Measurements from ENCODE around the gene SMTNL2.

Gene SMTNL2

DNA sequence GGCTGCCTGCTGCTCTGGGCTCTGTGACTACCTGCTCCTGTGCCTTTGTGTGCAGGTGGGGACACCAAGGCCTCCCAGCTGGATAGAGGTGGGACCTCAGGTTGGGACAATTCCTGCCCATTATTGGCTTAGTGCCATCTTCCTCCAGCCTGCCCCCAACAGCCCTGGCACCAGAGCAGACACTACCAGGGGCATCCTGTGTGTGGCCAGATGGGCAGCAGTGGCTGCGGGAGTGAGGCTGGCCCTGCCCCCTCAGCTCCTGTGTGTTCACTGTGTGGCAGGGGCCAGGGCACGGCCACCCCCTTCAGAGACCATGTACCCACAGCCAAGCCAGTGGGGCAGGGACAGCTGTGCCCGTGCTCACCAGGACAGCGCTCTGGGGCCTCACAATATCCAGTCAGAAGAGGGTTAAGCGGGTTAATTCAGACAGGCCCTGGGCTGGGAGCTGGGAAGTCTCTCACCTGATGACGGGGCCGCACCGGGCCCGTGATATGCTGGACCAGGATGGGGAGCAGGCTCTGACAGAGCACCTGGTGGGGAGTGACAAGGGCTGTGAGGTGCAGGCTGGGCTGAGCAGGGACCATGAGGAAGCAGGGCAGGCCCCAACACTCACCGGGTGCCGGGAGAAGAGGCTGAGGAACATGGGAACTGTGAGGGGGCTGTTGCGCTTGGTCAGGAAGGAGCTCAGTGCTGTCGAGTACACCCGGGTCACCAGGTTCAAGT is 42.2 kb upstream of the SMTNL2 start:
- TF ChIP-seq, protein P1, sequence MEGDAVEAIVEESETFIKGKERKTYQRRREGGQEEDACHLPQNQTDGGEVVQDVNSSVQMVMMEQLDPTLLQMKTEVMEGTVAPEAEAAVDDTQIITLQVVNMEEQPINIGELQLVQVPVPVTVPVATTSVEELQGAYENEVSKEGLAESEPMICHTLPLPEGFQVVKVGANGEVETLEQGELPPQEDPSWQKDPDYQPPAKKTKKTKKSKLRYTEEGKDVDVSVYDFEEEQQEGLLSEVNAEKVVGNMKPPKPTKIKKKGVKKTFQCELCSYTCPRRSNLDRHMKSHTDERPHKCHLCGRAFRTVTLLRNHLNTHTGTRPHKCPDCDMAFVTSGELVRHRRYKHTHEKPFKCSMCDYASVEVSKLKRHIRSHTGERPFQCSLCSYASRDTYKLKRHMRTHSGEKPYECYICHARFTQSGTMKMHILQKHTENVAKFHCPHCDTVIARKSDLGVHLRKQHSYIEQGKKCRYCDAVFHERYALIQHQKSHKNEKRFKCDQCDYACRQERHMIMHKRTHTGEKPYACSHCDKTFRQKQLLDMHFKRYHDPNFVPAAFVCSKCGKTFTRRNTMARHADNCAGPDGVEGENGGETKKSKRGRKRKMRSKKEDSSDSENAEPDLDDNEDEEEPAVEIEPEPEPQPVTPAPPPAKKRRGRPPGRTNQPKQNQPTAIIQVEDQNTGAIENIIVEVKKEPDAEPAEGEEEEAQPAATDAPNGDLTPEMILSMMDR (IDR thresholded peaks at IDR 0.05; ENCODE audit: insufficient read depth, missing control alignments): no peak
- FAIRE-seq (no peak), DNase-seq (ENCODE audit: insufficient read length, low spot score) (no peak)

DNA sequence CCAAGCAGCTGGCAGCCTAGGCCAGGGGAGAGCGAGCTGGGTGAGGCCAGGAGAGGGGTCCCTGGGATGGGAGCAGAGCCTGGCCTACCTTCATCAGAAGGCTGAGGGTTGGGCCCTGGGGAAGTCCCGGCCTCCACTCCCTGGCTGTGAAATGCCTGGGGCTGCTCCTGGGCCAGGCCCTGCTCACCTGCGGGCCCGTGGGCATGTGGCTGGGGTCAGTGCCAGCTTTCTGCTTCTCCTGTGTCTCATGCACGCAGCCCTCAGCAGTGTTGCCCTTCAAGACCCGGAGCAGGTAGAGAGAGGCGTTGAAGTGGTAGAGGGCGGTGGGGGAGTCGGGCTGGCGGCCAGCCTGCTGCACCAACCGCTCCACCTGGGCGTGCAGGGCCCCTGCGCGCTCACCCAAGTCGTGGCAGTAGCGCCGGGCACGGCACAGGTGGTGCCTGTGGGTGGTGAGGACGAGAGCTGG is 41.6 kb upstream of the SMTNL2 start:
- FAIRE-seq (no peak), DNase-seq (ENCODE audit: insufficient read length, low spot score) (no peak)
- TF ChIP-seq, protein P1 (IDR thresholded peaks at IDR 0.05; ENCODE audit: insufficient read depth, missing control alignments): no peak

DNA sequence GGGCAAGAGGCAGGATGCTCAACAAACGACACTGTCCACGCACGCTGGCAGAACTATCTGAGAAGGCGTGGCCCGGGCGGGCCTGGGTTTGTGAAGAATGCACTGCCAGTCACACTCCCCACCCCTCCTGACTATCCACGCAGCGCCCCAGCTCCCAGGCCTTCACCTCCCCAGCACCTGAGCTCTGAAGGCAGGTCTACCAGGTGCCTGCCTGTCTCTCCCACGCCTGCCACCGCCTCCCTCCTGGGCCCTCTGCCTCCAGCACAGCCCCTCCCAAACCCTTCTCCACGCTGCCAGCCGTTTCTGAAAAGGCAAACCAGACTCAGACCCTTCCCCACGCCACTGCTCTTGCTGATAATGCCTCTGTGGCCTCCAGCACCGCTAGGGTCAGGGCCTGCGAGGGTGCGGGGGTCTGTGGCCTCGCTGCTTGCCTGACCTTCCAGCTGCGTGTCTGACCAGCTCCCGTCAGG is 40.7 kb upstream of the SMTNL2 start:
- TF ChIP-seq, protein P1 (IDR thresholded peaks at IDR 0.05; ENCODE audit: insufficient read depth, missing control alignments): no peak
- no peak for FAIRE-seq
- DNase-seq (ENCODE audit: insufficient read length, low spot score): no peak

DNA sequence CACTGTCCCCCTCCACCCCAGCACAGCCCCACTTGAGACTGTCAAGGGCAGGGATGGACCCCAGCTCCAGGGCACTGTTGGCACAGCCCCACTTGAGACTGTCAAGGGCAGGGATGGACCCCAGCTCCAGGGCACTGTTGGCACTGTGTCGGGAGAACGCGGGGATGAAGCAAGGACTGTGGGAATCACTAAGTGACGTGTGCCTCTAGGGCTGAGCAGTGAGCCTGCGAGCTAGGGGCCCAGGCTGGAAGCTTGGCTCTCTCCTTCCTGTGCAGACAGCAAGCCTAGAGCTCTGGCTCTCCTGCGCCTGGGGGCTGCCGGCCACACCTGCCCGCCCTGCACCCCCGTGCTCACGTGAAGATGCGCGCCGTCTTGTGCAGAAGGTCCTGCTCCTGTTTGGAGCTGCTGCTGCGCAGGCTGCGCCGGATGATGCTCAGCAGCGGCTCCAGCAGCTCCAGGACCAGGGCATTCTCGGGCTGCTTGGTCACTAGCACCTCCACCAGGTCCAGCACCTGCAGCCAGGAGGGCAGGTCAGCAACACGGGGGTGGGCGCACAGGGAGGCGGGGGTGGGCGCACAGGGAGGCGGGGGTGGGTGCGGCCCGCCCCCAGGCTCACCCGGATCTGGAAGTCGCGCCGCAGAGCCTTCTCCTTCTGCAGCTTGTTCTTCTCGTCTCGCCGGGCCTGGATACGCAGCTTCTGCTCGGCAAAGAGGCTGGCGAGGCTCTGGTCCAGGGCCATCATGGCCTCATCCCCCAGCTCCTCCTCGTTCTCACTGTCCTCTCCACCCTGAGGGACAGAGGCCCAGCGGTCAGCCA is 40.0 kb upstream of the SMTNL2 start:
- DNase-seq (ENCODE audit: insufficient read length, low spot score) (no peak), FAIRE-seq (no peak)
- TF ChIP-seq, protein P1 (IDR thresholded peaks at IDR 0.05; ENCODE audit: insufficient read depth, missing control alignments): no peak

DNA sequence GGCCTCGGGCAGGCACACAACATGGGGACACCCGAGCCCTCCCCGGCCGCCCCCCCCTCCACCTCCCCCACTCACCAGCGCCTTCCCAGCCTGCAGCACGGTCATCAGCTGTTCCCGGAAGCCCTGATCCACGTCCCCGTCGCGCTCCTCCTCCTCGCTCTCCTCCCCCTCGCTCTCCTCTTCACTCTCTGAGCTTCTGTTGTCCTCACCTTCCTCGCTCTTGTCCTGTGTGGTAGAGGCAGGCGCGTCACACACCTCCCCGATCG is 39.4 kb upstream of the SMTNL2 start:
- DNase-seq (ENCODE audit: insufficient read length, low spot score) (no peak), FAIRE-seq (no peak)
- TF ChIP-seq, protein P1 (IDR thresholded peaks at IDR 0.05; ENCODE audit: insufficient read depth, missing control alignments): no peak

DNA sequence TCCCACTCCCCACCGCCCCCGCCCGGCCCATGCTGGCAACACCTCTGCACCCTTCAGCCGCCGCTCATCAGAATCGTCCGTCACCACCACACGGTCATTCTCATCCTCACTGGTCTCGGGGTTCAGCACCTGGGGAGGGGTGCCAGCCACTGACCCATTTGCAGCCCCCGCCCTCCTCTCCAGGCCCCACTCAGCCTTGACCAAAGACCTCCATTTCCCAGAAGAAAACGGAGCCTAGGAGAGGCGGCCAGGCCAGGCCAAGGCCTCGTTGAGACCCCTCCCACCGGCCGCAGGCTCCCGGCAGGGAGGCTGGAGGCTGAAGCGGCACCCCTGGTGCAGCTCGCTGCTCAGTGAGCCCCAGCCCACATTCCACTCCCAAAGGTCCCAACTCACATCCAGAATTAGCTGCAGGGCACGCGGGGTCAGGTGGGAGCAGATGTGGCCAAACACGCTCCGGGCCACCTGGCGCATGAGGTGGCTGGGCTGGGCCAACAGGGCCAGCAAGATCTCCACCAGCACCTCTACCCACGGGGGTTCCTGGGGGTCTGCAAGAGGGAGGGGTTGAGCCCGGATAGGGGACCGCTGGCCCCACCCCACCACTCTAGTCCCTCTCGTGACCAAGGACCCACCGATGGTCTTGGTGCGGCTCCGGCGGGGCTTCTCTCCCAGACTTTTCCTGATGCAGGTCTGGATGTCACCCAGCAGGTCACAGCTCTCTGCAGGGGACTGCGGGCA is 38.9 kb upstream of the SMTNL2 start:
- TF ChIP-seq, protein P1 (IDR thresholded peaks at IDR 0.05; ENCODE audit: insufficient read depth, missing control alignments): no peak
- no peak for DNase-seq (ENCODE audit: insufficient read length, low spot score)
- FAIRE-seq: no peak
